Left lung (tissue), 10 donors: ENCODE data around the gene TRAPPC2L. TPM values are rescaled to one million over a fixed set of nuclear protein-coding genes. Genes with fewer than 3 reads are reported as not detected.

Experiments
- ATAC-seq: fragments of 200-7000 bp; cut with Tn5 transposase; one replicate; pipeline ENCODE4 v1.9.1; 2020; ENCODE audit warnings: moderate library complexity
- DNase-seq, 4 donors: peaks; one replicate each; pipeline ENCODE4 v3.0.0-alpha.2; 2013 to 2020
- H3K27ac ChIP-seq, 2 donors: fragments of 200-600 bp; sonication (generic) in 1 of 2; one replicate each; pipeline versions ENCODE4 v1.5.0 to v1.8.0; 2020 to 2021
- H3K27me3 ChIP-seq, 2 donors: fragments of 200-600 bp; sonication (generic) in 1 of 2; one replicate each; pipeline versions ENCODE4 v1.5.0 to v1.8.0; 2020 to 2021
- H3K36me3 ChIP-seq, 2 donors: fragments of 200-600 bp; sonication (generic) in 1 of 2; one replicate each; pipeline versions ENCODE4 v1.5.0 to v1.8.0; 2020 to 2021
- H3K4me1 ChIP-seq, 2 donors: fragments of 200-600 bp; one replicate each; pipeline ENCODE4 v1.8.0; 2021
- H3K4me3 ChIP-seq, 2 donors: fragments of 200-600 bp; sonication (generic) in 1 of 2; one replicate each; pipeline versions ENCODE4 v1.5.0 to v1.8.0; 2020 to 2021; ENCODE audit warnings: mild to moderate bottlenecking in 1 of 2
- H3K9me3 ChIP-seq, 2 donors: fragments of 200-600 bp; sonication (generic) in 1 of 2; one replicate each; pipeline versions ENCODE4 v1.5.0 to v1.8.0; 2020 to 2021
- CTCF ChIP-seq, 2 donors: fragments of 200-600 bp; sonication (generic) in 1 of 2; IDR thresholded peaks; one replicate each; pipeline versions ENCODE4 v1.5.0 to v1.8.0; 2021; ENCODE audit warnings: antibody characterized with exemption in 2 of 2
- intact Hi-C, 2 donors: fragments of 100-400 bp; cut with DNase I; formaldehyde crosslinking; loops; one replicate each; pipeline versions ENCODE4 v1.11.2 to v1.14.2; 2022
- polyA plus RNA-seq, 6 donors: library from polyadenylated mRNA; unstranded; fragments of 120-200 nt; gene quantifications; one replicate each; pipeline ENCODE4 v1.2.1, GENCODE V29; 2013; ENCODE audit not compliant: insufficient read length in 6 of 6
- total RNA-seq, 2 donors: library from RNA; stranded (reverse); fragmentation: NEBNext Ultra II Directional; extraction: Animal tissue kit (Norgen Biotek cat#: 25700); gene quantifications; one replicate each; pipeline ENCODE4 v1.2.1, GENCODE V29; 2021
- donor health status: DM: no; HTN: yes; CAD: no.
- donor health status: DM: no; HTN: no; CAD: no.

Gene TRAPPC2L
- total and polyA plus RNA-seq, 8 donors, result 47.3 to 74.4 (median 69.4) TPM

- Histone ChIP-seq H3K36me3 (peaks cover 0 to 43% of the 10 kb centered on the region in 2 donors), H3K27ac (no peak overlapping the region), H3K4me3 (no peak overlapping the region), H3K4me1 (peaks cover 0 to 6% of the 10 kb centered on the region in 2 donors), H3K9me3 (no peaks in the 10 kb centered on the region), H3K27me3 (peaks cover 0 to 36% of the 10 kb centered on the region in 2 donors)
- DNase-seq (no peak), ATAC-seq (no peak)
- intact Hi-C loops, result no loop called here
- no peak for TF ChIP-seq CTCF (IDR thresholded peaks at IDR 0.05)
Observed at GRCh38 chr16:88864099-88864498, 7.2 kb downstream of the TRAPPC2L start.

- Histone ChIP-seq H3K27ac (no peak overlapping the region), H3K27me3 (peaks cover 0 to 40% of the 10 kb centered on the region in 2 donors), H3K36me3 (peaks cover 0 to 39% of the 10 kb centered on the region in 2 donors), H3K4me1 (peaks cover 0 to 1% of the 10 kb centered on the region in 2 donors), H3K9me3 (no peaks in the 10 kb centered on the region), H3K4me3 (no peak overlapping the region)
- DNase-seq, result no peak
- no peak for TF ChIP-seq CTCF (IDR thresholded peaks at IDR 0.05)
- ATAC-seq, result no peak
- intact Hi-C loops, result no loop called here
Observed at GRCh38 chr16:88864521-88864920, 7.6 kb downstream of the TRAPPC2L start.

- peaks cover 0 to under 1% of the 10 kb centered on the region in 2 donors for H3K4me1 ChIP-seq
- H3K4me3 ChIP-seq, result no peak overlapping the region
- H3K27ac ChIP-seq, result no peak overlapping the region
- DNase-seq (no peak), ATAC-seq (no peak)
- peaks cover 0 to 31% of the 10 kb centered on the region in 2 donors for H3K36me3 ChIP-seq
- intact Hi-C loops, result no loop called here
- H3K27me3 ChIP-seq, result peaks cover 0 to 48% of the 10 kb centered on the region in 2 donors
- no peaks in the 10 kb centered on the region for H3K9me3 ChIP-seq
- no peak for TF ChIP-seq CTCF (IDR thresholded peaks at IDR 0.05)
Observed at GRCh38 chr16:88865310-88865709, 8.4 kb downstream of the TRAPPC2L start.

- Histone ChIP-seq H3K36me3 (peaks cover 0 to 26% of the 10 kb centered on the region in 2 donors), H3K4me3 (no peak overlapping the region), H3K9me3 (no peaks in the 10 kb centered on the region), H3K27me3 (peaks cover 0 to 52% of the 10 kb centered on the region in 2 donors), H3K4me1 (peaks cover 0 to 5% of the 10 kb centered on the region in 2 donors), H3K27ac (no peak overlapping the region)
- TF ChIP-seq CTCF (IDR thresholded peaks at IDR 0.05), result no peak
- ATAC-seq (no peak), DNase-seq (no peak)
- intact Hi-C loops, result no loop called here
Observed at GRCh38 chr16:88865742-88866141, 8.8 kb downstream of the TRAPPC2L start.

- Histone ChIP-seq H3K4me3 (no peak within 1 kb of the TSS), H3K9me3 (no peaks in the 10 kb centered on the region), H3K27me3 (peaks cover 0 to 58% of the 10 kb centered on the region in 2 donors), H3K27ac (no peak within 1 kb of the TSS), H3K36me3 (peaks cover 0 to 20% of the 10 kb centered on the region in 2 donors), H3K4me1 (peaks cover 0 to 11% of the 10 kb centered on the region in 2 donors)
- intact Hi-C loops, result no loop called here
- no peak for ATAC-seq
- no peak for TF ChIP-seq CTCF (IDR thresholded peaks at IDR 0.05)
- DNase-seq, result no peak
Observed at GRCh38 chr16:88866151-88866920, 9.4 kb downstream of the TRAPPC2L start, which contains the start of gene PABPN1L. TSS of gene PABPN1L (minus strand) at chr16:88866660. CDS start at chr16:88866606, 54 bp downstream.
